SK-N-SH (cell line): Measurements from ENCODE around the gene SMARCE1. TPM values are rescaled to one million over a fixed set of nuclear protein-coding genes. Genes with fewer than 3 reads are reported as not detected.

Experiments used
- CTCF ChIA-PET: fragments of 300-600, 350-600 bp; formaldehyde crosslinking; extraction: SDS; loops from one replicate; lab custom pipeline; 2021; lab: Yijun Ruan, JAX
- POLR2A ChIA-PET: fragments of 350-600 bp; sonication (Branson Sonifier 250); formaldehyde crosslinking; extraction: SDS; loops from one replicate; lab custom pipeline; 2020; ENCODE audit warnings: antibody characterized with exemption, inconsistent platforms; lab: Yijun Ruan, JAX
- DNase-seq: peaks from one replicate; pipeline ENCODE4 v3.0.0; 2012
- H2AFZ ChIP-seq: fragments of 200-600 bp; sonication (generic); 2 replicates; pipeline ENCODE4 v1.8.1; 2016; ENCODE audit warnings: antibody characterized with exemption, mild to moderate bottlenecking, low read depth
- H3F3A ChIP-seq: fragments of 200-600 bp; sonication (generic); replicated peaks from 2 replicates; pipeline ENCODE3; 2016; ENCODE audit warnings: antibody characterized with exemption, mild to moderate bottlenecking; ENCODE audit not compliant: insufficient read depth
- H3K27ac ChIP-seq, 2 experiments: fragments of 200-500 bp in 1 of 2; fragments of 200-600 bp in 1 of 2; sonication (Bioruptor generic) in 1 of 2; sonication (generic), shearing (Covaris generic) in 1 of 2; 2 replicates each; pipeline versions ENCODE4 v1.5.1 to v1.6.1; 2014 to 2016; ENCODE audit warnings: low read depth in 2 of 2, inconsistent platforms in 1 of 2, low read length in 1 of 2, mild to moderate bottlenecking in 1 of 2, mixed read lengths in 1 of 2
- H3K27me3 ChIP-seq: fragments of 200-600 bp; sonication (generic), shearing (Covaris generic); 2 replicates; pipeline ENCODE4 v1.6.1; 2016; ENCODE audit warnings: mixed run types; ENCODE audit not compliant: insufficient read depth
- H3K36me3 ChIP-seq, 2 experiments: fragments of 200-500 bp in 1 of 2; fragments of 200-600 bp in 1 of 2; sonication (Bioruptor generic) in 1 of 2; sonication (generic) in 1 of 2; replicated peaks in 1 of 2; 2 replicates each; pipeline versions ENCODE3 to v1.5.1; 2014 to 2016; ENCODE audit warnings: low read length in 1 of 2, mild to moderate bottlenecking in 1 of 2; ENCODE audit not compliant: insufficient read depth in 2 of 2, control insufficient read depth in 1 of 2
- H3K4me1 ChIP-seq, 2 experiments: fragments of 200-500 bp in 1 of 2; fragments of 200-600 bp in 1 of 2; sonication (Bioruptor generic) in 1 of 2; sonication (generic), shearing (Covaris generic) in 1 of 2; 2 replicates each; pipeline versions ENCODE4 v1.5.1 to v1.6.1; 2014 to 2016; ENCODE audit warnings: low read depth in 1 of 2, low read length in 1 of 2, mixed run types in 1 of 2; ENCODE audit not compliant: insufficient read depth in 2 of 2, control insufficient read depth in 1 of 2
- H3K4me2 ChIP-seq: fragments of 200-600 bp; sonication (generic), shearing (Covaris generic); 2 replicates; pipeline ENCODE4 v1.6.1; 2017; ENCODE audit warnings: mixed run types
- H3K4me3 ChIP-seq, 2 experiments: fragments of 200-500 bp in 1 of 2; fragments of 200-600 bp in 1 of 2; sonication (Bioruptor generic) in 1 of 2; sonication (generic), shearing (Covaris generic) in 1 of 2; 2 replicates each; pipeline versions ENCODE4 v1.5.1 to v1.8.1; 2014 to 2016; ENCODE audit warnings: low read depth in 2 of 2, inconsistent platforms in 1 of 2, low read length in 1 of 2, mild to moderate bottlenecking in 1 of 2, mixed read lengths in 1 of 2, moderate library complexity in 1 of 2
- H3K79me2 ChIP-seq: fragments of 200-600 bp; sonication (generic); 2 replicates; pipeline ENCODE4 v1.8.1; 2017; ENCODE audit warnings: mild to moderate bottlenecking; ENCODE audit not compliant: insufficient read depth
- H3K9ac ChIP-seq: fragments of 200-600 bp; sonication (generic); 2 replicates; pipeline ENCODE4 v1.6.1; 2017; ENCODE audit warnings: mixed run types
- H3K9me2 ChIP-seq: fragments of 200-600 bp; sonication (generic); 2 replicates; pipeline ENCODE4 v1.6.1; 2017; ENCODE audit warnings: mixed run types
- H3K9me3 ChIP-seq: fragments of 200-600 bp; sonication (generic); 2 replicates; pipeline ENCODE4 v1.6.1; 2017; ENCODE audit warnings: mixed run types, mild to moderate bottlenecking, moderate library complexity
- H4K20me1 ChIP-seq: fragments of 200-600 bp; sonication (generic); 2 replicates; pipeline ENCODE4 v1.6.1; 2017; ENCODE audit warnings: mild to moderate bottlenecking, mixed run types; ENCODE audit not compliant: insufficient read depth
- CHD2 ChIP-seq: fragments of 150-350 bp; IDR thresholded peaks from 2 replicates; pipeline ENCODE4 v1.6.1; 2018; ENCODE audit warnings: low read length; ENCODE audit not compliant: partially characterized antibody
- ELF1 ChIP-seq: IDR thresholded peaks from 2 replicates; pipeline ENCODE4 v1.4.0; 2012
- EP300 ChIP-seq, 2 experiments: IDR thresholded peaks; 2 replicates each; pipeline versions ENCODE4 v1.4.0 to v1.6.1; 2012; ENCODE audit warnings: borderline replicate concordance in 1 of 2, low read depth in 1 of 2, low read length in 1 of 2
- EZH2phosphoT487 ChIP-seq: fragments of 200-600 bp; sonication (generic); IDR thresholded peaks from 2 replicates; pipeline ENCODE4 v1.6.1; 2017; ENCODE audit warnings: low read depth, mixed run types, mild to moderate bottlenecking, antibody characterized with exemption, moderate library complexity, borderline replicate concordance
- FOXJ3 ChIP-seq: sonication (generic); formaldehyde crosslinking; IDR thresholded peaks from 2 replicates; pipeline ENCODE4 v1.5.1; 2020; ENCODE audit warnings: mild to moderate bottlenecking, missing genetic modification reagents
- GATA2 ChIP-seq: sonication (generic); formaldehyde crosslinking; IDR thresholded peaks from 2 replicates; pipeline ENCODE4 v1.5.0; 2020; ENCODE audit warnings: mild to moderate bottlenecking, missing genetic modification reagents
- JUND ChIP-seq: IDR thresholded peaks from 2 replicates; pipeline ENCODE4 v1.4.0; 2012
- MAX ChIP-seq: IDR thresholded peaks from 2 replicates; pipeline ENCODE4 v1.4.0; 2012; ENCODE audit warnings: low read depth
- MEF2A ChIP-seq: IDR thresholded peaks from 2 replicates; pipeline ENCODE4 v1.4.0; 2012; ENCODE audit warnings: low read depth, borderline replicate concordance
- NRF1 ChIP-seq: IDR thresholded peaks from 2 replicates; pipeline ENCODE4 v1.6.1; 2012; ENCODE audit warnings: low read depth, mild to moderate bottlenecking, low read length
- RAD21 ChIP-seq: IDR thresholded peaks from 2 replicates; pipeline ENCODE4 v1.6.1; 2012; ENCODE audit warnings: mild to moderate bottlenecking, low read length
- REST ChIP-seq: IDR thresholded peaks from 2 replicates; pipeline ENCODE4 v1.6.1; 2012; ENCODE audit warnings: mild to moderate bottlenecking, low read depth, low read length, moderate library complexity
- RFX5 ChIP-seq: IDR thresholded peaks from 2 replicates; pipeline ENCODE4 v1.6.1; 2012; ENCODE audit warnings: mild to moderate bottlenecking, improper control_type of control experiment, low read length
- SIN3A ChIP-seq: IDR thresholded peaks from 2 replicates; pipeline ENCODE4 v1.6.1; 2012; ENCODE audit warnings: low read depth, mild to moderate bottlenecking, low read length, moderate library complexity, borderline replicate concordance
- SMC3 ChIP-seq: IDR thresholded peaks from 2 replicates; pipeline ENCODE4 v1.6.1; 2012; ENCODE audit warnings: low read depth, low read length, improper control_type of control experiment
- TAF1 ChIP-seq: IDR thresholded peaks from 2 replicates; pipeline ENCODE4 v1.6.1; 2012; ENCODE audit warnings: low read depth, mild to moderate bottlenecking, low read length, moderate library complexity, borderline replicate concordance
- TCF12 ChIP-seq: IDR thresholded peaks from 2 replicates; pipeline ENCODE4 v1.4.0; 2012
- TEAD4 ChIP-seq: IDR thresholded peaks from 2 replicates; pipeline ENCODE4 v1.4.0; 2012; ENCODE audit warnings: mild to moderate bottlenecking, borderline replicate concordance; ENCODE audit not compliant: insufficient read depth
- YY1 ChIP-seq: IDR thresholded peaks from 2 replicates; pipeline ENCODE4 v1.4.0; 2012; ENCODE audit warnings: low read depth, mild to moderate bottlenecking
- WGBS: methylation state at CpG from one replicate; pipeline ENCODE4 v1.1.6; 2017; ENCODE audit warnings: low lambda C conversion rate; 5-methylcytosine and 5-hydroxymethylcytosine counted together
- polyA plus RNA-seq, 3 experiments: library from polyadenylated mRNA; depleted of rRNA; stranded (reverse); fragments of >200 nt; gene quantifications; 2 replicates each; pipeline ENCODE4 v1.2.3, GENCODE V29; 2012
- TF ChIP-seq, protein P1 (sequence below): fragments of 150-350 bp; IDR thresholded peaks from 2 replicates; pipeline ENCODE4 v1.6.1; 2017; ENCODE audit warnings: antibody characterized with exemption, low read length, low read depth, borderline replicate concordance
- TF ChIP-seq, protein P2 (sequence below): IDR thresholded peaks from 2 replicates; pipeline ENCODE4 v1.4.0; 2012; ENCODE audit warnings: low read depth, borderline replicate concordance
- TF ChIP-seq, protein P3 (sequence below): IDR thresholded peaks from 2 replicates; pipeline ENCODE4; 2012

SMARCE1 gene
- polyA plus RNA-seq, 1 of the 3 experiments (the other 2 are of a cell fraction): 45.9 TPM

- Histone ChIP-seq H3K4me2 (no peak overlapping the region), H3K9me3 (no peaks in the 10 kb centered on the region), H3K4me1 (no peaks in the 10 kb centered on the region), H3K4me3 (no peak overlapping the region), H3K36me3 (no peaks in the 10 kb centered on the region), H3K27me3 (peaks cover 24% of the 10 kb centered on the region; the same call in 1 of the 2 replicates), H2AFZ (no peak overlapping the region), H3F3A (no peaks in the 10 kb centered on the region), H3K27ac (no peak overlapping the region), H3K9ac (no peak overlapping the region), H3K9me2 (no peaks in the 10 kb centered on the region), H3K79me2 (no peaks in the 10 kb centered on the region), H4K20me1 (no peaks in the 10 kb centered on the region)
- ChIA-PET POLR2A (no interaction called here), CTCF (interaction anchor here (0.8 kb wide), 1 partner anchor 9 kb away, joined by 3 read pairs; no protein-coding TSS in a partner anchor)
- DNase-seq: no peak
- 49% methylated on average over 7 of the region's 8 CpGs for WGBS
- TF ChIP-seq, protein P1, sequence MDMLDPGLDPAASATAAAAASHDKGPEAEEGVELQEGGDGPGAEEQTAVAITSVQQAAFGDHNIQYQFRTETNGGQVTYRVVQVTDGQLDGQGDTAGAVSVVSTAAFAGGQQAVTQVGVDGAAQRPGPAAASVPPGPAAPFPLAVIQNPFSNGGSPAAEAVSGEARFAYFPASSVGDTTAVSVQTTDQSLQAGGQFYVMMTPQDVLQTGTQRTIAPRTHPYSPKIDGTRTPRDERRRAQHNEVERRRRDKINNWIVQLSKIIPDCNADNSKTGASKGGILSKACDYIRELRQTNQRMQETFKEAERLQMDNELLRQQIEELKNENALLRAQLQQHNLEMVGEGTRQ: no peak
- TF ChIP-seq ELF1 (no peak), SIN3A (no peak), YY1 (no peak), GATA2 (CRISPR knock-in tag) (no peak), MEF2A (no peak), FOXJ3 (CRISPR knock-in tag) (no peak), TAF1 (no peak), NRF1 (no peak), CHD2 (no peak), RFX5 (no peak), RAD21 (no peak), EZH2phosphoT487 (no peak), MAX (no peak)
- TF ChIP-seq, protein P2, sequence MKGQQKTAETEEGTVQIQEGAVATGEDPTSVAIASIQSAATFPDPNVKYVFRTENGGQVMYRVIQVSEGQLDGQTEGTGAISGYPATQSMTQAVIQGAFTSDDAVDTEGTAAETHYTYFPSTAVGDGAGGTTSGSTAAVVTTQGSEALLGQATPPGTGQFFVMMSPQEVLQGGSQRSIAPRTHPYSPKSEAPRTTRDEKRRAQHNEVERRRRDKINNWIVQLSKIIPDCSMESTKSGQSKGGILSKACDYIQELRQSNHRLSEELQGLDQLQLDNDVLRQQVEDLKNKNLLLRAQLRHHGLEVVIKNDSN: no peak
- TF ChIP-seq, protein P3, sequence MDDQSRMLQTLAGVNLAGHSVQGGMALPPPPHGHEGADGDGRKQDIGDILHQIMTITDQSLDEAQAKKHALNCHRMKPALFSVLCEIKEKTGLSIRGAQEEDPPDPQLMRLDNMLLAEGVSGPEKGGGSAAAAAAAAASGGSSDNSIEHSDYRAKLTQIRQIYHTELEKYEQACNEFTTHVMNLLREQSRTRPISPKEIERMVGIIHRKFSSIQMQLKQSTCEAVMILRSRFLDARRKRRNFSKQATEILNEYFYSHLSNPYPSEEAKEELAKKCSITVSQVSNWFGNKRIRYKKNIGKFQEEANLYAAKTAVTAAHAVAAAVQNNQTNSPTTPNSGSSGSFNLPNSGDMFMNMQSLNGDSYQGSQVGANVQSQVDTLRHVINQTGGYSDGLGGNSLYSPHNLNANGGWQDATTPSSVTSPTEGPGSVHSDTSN: no peak
Measured at GRCh38 chr17:40600486-40601046, 47.1 kb downstream of the SMARCE1 start.

DNA sequence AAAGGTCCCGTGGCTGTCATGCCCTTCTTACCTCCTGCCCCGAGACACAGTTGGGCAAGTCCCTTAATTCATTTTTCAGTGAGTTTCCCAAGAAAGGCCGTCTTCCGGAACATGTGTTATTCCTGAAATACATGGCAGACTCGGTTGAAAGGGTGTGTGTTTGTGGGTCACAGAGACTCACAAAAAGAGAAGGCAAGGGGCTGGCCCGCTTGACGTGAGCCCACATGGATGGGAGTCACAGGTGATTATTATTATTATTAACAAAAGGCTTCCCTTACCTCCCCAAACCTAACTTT lies 48.2 kb downstream of the SMARCE1 start:
- ChIA-PET CTCF (no interaction called here), POLR2A (no interaction called here)
- H3F3A ChIP-seq: no peaks in the 10 kb centered on the region
- no peak overlapping the region for H3K27ac ChIP-seq
- no peak overlapping the region for H3K9ac ChIP-seq
- WGBS: 58% methylated on average over 7 of the region's 7 CpGs
- peaks cover 15% of the 10 kb centered on the region; the same call in 1 of the 2 replicates for H3K27me3 ChIP-seq
- H3K9me2 ChIP-seq: no peaks in the 10 kb centered on the region
- TF ChIP-seq JUND (no peak), SMC3 (no peak), TEAD4 (no peak), EP300 (IDR thresholded peaks at IDR 0.05; ENCODE audit: borderline replicate concordance in 1 of 2, low read depth in 1 of 2, low read length in 1 of 2) (no peak), FOXJ3 (CRISPR knock-in tag) (no peak), SIN3A (no peak), TCF12 (no peak), REST (no peak), YY1 (no peak)
- TF ChIP-seq, protein P1: no peak
- no peak for DNase-seq
- no peak overlapping the region for H2AFZ ChIP-seq
- H4K20me1 ChIP-seq: no peaks in the 10 kb centered on the region
- no peaks in the 10 kb centered on the region for H3K4me1 ChIP-seq
- no peaks in the 10 kb centered on the region for H3K79me2 ChIP-seq
- no peaks in the 10 kb centered on the region for H3K9me3 ChIP-seq
- H3K36me3 ChIP-seq: no peaks in the 10 kb centered on the region
- no peak overlapping the region for H3K4me2 ChIP-seq
- H3K4me3 ChIP-seq: no peak overlapping the region
